Memory B cell (primary cell): Measurements from ENCODE around the gene CUL9.
"Not testable (repeated sequence)": the region's sequence is repeated elsewhere in the genome, so short reads cannot be mapped to it uniquely, and the experiment has no call there.

Experiments used
- ATAC-seq: fragments of 150-1000 bp; cut with Tn5 transposase; 2 replicates; pipeline ENCODE4 v1.10.0; 2021; ENCODE audit warnings: low read depth, mild to moderate bottlenecking, moderate library complexity
- DNase-seq, 2 donors: peaks; one replicate each; pipeline ENCODE4 v3.0.0; 2022; ENCODE audit warnings: low spot score in 2 of 2
- H3K27ac Mint-ChIP-seq: one replicate; pipeline ENCODE4 v1.8.0; 2022; ENCODE audit warnings: mild to moderate bottlenecking, moderate library complexity, mixed read lengths
- H3K27me3 Mint-ChIP-seq: one replicate; pipeline ENCODE4 v1.8.0; 2022; ENCODE audit warnings: mixed read lengths
- H3K36me3 Mint-ChIP-seq: one replicate; pipeline ENCODE4 v1.8.0; 2022; ENCODE audit warnings: mild to moderate bottlenecking, mixed read lengths
- H3K4me1 Mint-ChIP-seq: one replicate; pipeline ENCODE4 v1.8.0; 2022; ENCODE audit warnings: mixed read lengths
- H3K4me3 Mint-ChIP-seq: one replicate; pipeline ENCODE4 v1.8.0; 2022; ENCODE audit warnings: mild to moderate bottlenecking, moderate library complexity, mixed read lengths
- H3K9me3 Mint-ChIP-seq: one replicate; pipeline ENCODE4 v1.8.0; 2022; ENCODE audit warnings: mixed read lengths

CUL9 gene

DNA sequence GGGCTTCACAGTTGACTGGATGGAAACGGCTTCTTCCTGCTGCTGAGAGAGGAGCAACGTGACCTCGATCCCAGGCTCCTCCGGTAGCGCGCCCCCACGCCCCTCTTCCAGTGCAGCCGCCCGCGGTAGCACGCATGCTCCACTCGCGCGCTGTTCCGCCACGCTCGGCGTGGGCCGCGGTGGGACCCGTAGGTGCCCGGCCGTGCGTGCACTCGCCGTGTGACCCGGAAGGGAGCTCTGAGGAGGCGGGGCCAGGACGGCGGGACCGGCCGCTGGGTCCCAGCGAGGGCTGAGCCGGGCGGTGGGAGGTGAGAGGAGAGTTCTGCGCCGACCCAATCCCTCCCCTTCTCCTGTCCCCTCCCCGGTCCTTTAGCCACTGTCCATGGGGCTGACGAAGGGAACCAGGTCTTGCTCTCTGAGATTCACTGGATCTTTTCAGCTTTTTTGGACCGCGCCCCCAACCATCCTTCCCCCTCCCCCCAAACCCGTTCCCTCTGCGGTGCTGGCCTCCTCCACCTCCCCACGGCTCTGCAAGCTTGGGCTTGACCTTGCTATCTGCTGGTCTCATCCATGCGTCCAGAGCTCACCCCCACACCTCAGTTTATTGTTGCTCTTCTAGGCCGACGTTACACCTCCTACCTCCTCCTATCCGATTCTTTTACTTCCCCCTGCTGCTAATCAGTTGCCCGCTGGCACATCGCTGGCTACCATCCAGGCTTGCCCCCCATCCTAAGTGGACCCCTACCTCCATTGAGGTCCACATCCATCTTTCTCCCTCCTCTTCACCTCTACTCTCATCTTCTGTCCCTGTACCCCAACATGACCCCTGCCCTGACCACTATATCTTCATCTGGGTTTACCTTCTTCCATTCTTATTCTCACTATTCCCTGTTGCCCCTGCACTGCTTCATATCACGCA is at the start of gene CUL9:
Gene CUL9, plus strand, starts transcription at position 255 of the 919 bp plus-strand sequence. CDS start 2,115 bp downstream, outside the sequence.
- H3K9me3 Mint-ChIP-seq = no peaks in the 10 kb centered on the region
- H3K4me1 Mint-ChIP-seq = peaks cover 41% of the 10 kb centered on the region
- ATAC-seq (peak; percentile 100), DNase-seq (peak; percentile 74 to 76)
- peaks cover 24% of the 10 kb centered on the region for H3K36me3 Mint-ChIP-seq
- peak within 1 kb of the TSS; percentile 99 for H3K4me3 Mint-ChIP-seq
- no peaks in the 10 kb centered on the region for H3K27me3 Mint-ChIP-seq
- peak within 1 kb of the TSS; percentile 94 for H3K27ac Mint-ChIP-seq

DNA sequence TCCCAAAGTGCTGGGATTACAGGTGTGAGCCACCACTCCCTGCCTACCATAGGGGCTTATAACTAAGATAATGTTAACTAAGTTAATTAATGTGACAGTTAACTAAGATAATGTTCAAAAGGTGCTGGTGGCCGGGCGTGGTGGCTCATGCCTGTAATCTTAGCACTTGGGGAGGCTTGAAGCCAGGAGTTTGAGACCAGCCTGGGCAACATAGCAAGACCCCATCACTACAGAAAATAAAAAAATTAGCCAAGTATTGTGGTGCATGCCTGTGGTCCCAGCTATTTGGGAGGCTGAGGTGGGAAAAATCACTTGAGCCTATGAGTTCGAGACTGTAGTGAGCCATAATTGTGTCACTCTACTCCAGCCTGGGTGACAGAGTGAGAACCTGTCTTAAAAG is 43.7 kb upstream of the CUL9 start:
- Mint-ChIP-seq H3K27me3 (no peaks in the 10 kb centered on the region), H3K36me3 (no peaks in the 10 kb centered on the region), H3K4me3 (no peak overlapping the region), H3K4me1 (no peaks in the 10 kb centered on the region), H3K27ac (no peak overlapping the region), H3K9me3 (no peaks in the 10 kb centered on the region)
- no peak for ATAC-seq
- no peak for DNase-seq

DNA sequence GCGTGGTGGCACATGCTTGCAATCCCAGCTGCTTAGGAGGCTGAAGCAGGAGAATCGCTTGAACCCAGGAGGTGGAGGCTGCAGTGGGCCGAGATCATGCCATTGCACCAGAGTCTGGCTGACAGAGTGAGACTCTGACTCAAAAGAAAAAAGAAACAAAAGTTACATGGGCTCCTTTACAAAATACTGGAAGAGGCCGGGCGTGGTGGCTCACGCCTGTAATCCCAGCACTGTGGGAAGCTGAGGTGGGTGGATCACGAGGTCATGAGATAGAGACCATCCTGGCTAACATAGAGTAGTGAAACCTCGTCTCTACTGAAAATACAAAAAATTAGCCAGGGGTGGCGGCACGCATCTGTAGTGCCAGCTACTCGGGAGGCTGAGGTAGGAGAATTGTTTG is 42.0 kb upstream of the CUL9 start:
- not testable (repeated sequence) for DNase-seq, H3K27ac Mint-ChIP-seq

DNA sequence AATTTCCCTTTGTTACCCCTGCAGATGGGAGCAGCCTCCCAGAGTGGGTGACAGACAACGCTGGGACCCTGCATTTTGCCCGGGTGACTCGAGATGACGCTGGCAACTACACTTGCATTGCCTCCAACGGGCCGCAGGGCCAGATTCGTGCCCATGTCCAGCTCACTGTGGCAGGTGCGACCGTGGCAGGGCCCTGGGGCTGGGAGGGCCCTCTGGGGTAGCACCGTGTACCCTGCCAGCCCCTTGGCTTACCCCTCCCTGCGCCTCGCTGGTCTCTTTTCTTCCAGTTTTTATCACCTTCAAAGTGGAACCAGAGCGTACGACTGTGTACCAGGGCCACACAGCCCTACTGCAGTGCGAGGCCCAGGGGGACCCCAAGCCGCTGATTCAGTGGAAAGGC is 40.4 kb upstream of the CUL9 start:
- ATAC-seq = no peak
- Mint-ChIP-seq H3K36me3 (no peaks in the 10 kb centered on the region), H3K27me3 (peaks cover 5% of the 10 kb centered on the region), H3K9me3 (no peaks in the 10 kb centered on the region), H3K4me1 (peaks cover 3% of the 10 kb centered on the region), H3K4me3 (no peak overlapping the region), H3K27ac (no peak overlapping the region)
- no peak for DNase-seq

More for the DNA sequence above, 42.0 kb upstream of the CUL9 start:
- not testable (repeated sequence) for H3K27me3 Mint-ChIP-seq, H3K4me1 Mint-ChIP-seq, H3K9me3 Mint-ChIP-seq, H3K36me3 Mint-ChIP-seq, ATAC-seq, H3K4me3 Mint-ChIP-seq

DNA sequence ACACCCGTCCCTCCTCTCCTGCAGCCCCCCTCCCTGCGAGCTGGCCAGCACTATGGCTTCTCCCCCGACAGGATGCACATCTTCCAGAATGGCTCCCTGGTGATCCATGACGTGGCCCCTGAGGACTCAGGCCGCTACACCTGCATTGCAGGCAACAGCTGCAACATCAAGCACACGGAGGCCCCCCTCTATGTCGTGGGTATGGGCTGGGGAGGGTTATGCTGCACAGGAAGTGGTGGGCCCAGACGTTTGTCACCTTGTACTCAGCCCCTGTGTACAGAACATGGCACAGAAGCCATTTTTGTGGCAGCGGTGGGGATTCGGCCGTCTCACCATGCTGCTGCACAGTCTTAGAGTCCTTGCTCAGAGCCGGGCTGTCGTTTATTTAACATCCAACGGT is 39.9 kb upstream of the CUL9 start:
- H3K4me3 Mint-ChIP-seq = no peak overlapping the region
- H3K9me3 Mint-ChIP-seq = no peaks in the 10 kb centered on the region
- no peak overlapping the region for H3K27ac Mint-ChIP-seq
- DNase-seq (no peak), ATAC-seq (no peak)
- H3K36me3 Mint-ChIP-seq = no peaks in the 10 kb centered on the region
- H3K4me1 Mint-ChIP-seq = peaks cover 3% of the 10 kb centered on the region
- peaks cover 5% of the 10 kb centered on the region for H3K27me3 Mint-ChIP-seq

DNA sequence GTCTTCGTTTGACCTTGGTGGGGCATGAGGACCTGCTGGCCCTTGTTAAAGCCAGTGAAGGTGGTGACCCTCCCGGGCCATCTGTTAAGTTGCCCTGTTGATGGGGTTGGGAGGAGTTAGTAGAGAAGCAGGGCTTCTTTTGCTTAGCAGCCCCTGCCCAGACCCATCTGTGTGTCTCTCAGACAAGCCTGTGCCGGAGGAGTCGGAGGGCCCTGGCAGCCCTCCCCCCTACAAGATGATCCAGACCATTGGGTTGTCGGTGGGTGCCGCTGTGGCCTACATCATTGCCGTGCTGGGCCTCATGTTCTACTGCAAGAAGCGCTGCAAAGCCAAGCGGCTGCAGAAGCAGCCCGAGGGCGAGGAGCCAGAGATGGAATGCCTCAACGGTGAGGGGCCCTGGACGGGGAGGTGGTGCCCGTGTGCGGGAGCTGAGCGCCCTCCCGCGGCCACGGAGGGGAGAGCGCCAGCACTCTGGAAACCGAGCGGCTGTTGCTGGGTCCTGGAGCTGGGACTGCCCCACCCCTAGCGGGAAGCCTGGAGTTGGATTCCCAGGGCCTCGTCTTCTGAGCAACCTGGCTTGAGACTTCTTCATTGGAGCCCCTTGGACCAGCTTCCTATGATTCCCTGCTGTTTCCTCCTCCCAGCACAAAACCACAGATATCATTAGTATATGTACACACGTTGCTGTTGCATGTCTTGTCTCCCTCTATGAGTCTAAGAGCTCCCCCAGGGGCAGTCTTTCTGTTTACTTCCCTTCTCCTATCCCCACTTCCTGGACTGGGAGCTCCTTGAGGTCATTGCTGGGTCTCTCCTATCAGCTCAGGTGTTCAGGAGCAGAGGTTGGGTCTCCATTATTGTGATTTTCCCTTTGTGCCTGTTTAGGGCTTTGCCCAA is 38.5 kb upstream of the CUL9 start:
- H3K27ac Mint-ChIP-seq = no peak overlapping the region
- no peak overlapping the region for H3K4me3 Mint-ChIP-seq
- no peaks in the 10 kb centered on the region for H3K36me3 Mint-ChIP-seq

DNA sequence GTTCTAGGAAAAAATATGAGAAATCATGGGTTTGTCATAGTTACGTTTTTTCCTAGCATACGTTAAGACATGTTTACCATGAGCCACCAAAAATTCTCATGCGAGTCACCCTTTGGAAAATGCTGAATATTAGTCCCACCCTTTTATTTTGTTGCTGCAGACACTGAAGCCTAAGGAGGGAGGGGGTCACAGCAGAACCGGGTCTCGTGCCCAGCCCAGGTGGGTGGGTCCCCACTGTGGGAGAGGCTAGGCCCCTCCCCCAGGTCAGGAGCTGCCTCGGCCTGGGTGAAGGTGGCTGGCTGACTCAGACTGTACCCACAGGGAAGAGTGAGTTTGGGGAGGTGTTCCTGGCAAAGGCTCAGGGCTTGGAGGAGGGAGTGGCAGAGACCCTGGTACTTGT is 37.1 kb upstream of the CUL9 start:
- DNase-seq (no peak), ATAC-seq (no peak)
- peaks cover 5% of the 10 kb centered on the region for H3K27me3 Mint-ChIP-seq
- H3K9me3 Mint-ChIP-seq = no peaks in the 10 kb centered on the region
- no peak overlapping the region for H3K27ac Mint-ChIP-seq
- H3K4me3 Mint-ChIP-seq = no peak overlapping the region
- peaks cover 3% of the 10 kb centered on the region for H3K4me1 Mint-ChIP-seq
- no peaks in the 10 kb centered on the region for H3K36me3 Mint-ChIP-seq

More for the DNA sequence above, 38.5 kb upstream of the CUL9 start:
- Mint-ChIP-seq H3K9me3 (no peaks in the 10 kb centered on the region), H3K27me3 (peaks cover 5% of the 10 kb centered on the region), H3K4me1 (peaks cover 3% of the 10 kb centered on the region)
- DNase-seq = peak; percentile 71 to 84
- ATAC-seq = peak; percentile 98

DNA sequence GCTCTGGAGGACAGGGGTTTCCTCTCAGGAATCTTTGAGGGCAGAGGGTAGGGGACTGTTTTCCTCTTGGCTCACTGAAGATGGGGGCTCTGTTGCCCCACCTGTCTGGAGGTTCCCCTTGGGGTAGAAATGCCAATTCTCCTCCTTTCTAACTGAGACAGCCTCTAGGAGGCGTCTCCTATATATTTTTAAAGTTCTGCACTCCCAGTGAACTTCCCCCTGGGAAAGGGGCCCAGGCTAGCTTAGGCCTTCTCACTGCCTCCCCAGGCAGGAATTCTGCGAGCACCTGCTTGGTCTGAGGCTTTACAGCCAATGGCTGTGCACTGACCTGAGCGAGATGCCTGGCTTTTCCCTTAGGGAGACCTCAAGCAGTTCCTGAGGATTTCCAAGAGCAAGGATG is 35.7 kb upstream of the CUL9 start:
- peaks cover 5% of the 10 kb centered on the region for H3K27me3 Mint-ChIP-seq
- ATAC-seq = no peak
- H3K27ac Mint-ChIP-seq = no peak overlapping the region
- peaks cover 3% of the 10 kb centered on the region for H3K4me1 Mint-ChIP-seq
- no peak for DNase-seq
- H3K4me3 Mint-ChIP-seq = no peak overlapping the region
- H3K36me3 Mint-ChIP-seq = no peaks in the 10 kb centered on the region
- H3K9me3 Mint-ChIP-seq = no peaks in the 10 kb centered on the region

DNA sequence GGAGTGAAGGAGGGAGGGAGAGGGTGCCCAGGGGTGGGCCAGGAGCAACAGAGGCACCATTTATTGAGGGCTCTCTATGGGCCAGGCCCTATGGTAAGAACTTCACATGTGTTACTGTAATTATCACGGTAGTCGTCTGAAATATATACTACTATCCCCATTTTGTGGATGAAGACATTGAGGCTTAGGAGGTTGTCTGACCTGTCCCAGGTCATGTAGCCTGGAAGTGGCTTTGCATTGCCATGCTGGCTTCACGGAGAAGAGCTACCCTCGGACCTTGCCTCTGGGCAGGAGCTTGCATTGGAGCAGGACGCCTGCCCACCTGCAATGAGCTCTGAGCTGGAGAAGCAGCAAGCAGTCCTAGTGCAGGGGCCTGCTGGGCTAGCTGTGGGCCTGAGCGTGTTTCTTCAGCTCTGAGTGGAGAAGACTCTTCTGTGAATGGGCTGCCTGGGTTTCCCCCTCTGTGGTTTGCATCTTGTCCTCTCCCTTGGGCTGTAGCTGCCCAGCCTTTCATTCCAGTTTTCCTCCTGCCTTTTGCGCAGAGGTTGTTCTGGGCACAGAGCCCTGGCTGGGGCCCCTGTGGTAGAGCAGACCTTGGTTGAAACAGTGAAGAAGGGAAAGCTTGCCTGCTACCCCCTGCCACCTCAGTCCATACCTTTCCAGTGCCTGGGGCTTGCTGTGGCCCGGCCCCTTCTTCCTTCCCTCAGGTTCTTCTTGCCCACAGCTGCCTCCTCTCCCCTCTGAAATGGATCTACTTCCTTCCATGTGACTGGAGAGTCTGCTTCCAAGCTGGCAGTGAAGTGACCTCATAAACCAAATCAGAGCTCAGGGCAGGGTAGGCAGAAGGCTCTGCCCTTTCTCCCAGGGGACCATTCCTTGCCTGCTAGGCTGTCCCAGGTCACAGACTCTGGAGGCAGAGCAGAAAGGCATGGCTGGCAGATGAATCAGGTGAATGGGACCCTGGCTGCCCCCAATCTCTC is 35.0 kb upstream of the CUL9 start:
- no peaks in the 10 kb centered on the region for H3K9me3 Mint-ChIP-seq
- H3K4me1 Mint-ChIP-seq = peaks cover 3% of the 10 kb centered on the region
- H3K27ac Mint-ChIP-seq = no peak overlapping the region
- ATAC-seq = no peak
- DNase-seq = no peak
- peaks cover 5% of the 10 kb centered on the region for H3K27me3 Mint-ChIP-seq
- H3K4me3 Mint-ChIP-seq = no peak overlapping the region
- no peaks in the 10 kb centered on the region for H3K36me3 Mint-ChIP-seq

DNA sequence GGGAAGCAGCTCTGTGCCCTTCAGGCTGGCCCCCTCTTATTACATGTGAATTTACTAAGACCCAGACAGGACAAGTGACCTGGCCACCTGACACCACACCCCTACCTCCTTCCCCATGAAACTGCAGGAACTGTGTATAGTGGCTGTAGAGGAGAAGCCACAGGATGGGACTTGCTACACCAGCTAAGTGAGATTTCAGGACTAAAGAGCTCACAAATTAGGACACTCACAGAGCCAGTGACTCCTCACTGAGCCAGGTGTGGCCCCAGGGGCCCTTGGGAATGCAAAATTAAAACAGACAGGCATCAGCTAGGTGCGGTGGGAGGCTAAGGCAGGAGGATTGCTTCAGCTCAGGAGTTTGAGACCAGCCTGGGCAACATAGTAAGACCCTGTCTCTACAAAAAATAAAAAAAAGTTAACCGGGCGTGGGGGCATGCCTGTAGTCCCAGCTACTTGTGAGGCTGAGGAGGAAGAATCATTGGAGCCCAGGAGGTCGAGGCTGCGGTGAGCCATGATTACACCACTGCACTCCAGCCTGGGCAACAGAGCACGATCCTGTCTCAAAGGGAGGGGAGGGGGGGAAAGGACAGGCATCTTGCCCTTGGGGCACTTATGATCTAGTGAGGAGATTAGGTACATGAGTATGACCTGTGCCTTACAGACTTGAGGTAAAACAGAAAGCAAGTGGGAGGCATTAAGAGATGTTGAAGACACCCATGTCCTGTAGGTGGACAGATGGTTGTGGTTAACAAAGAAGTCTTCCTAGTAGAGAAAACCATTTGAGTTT is 34.1 kb upstream of the CUL9 start:
- Mint-ChIP-seq H3K4me3 (no peak overlapping the region), H3K27ac (no peak overlapping the region), H3K36me3 (no peaks in the 10 kb centered on the region), H3K4me1 (peaks cover 3% of the 10 kb centered on the region), H3K27me3 (peaks cover 5% of the 10 kb centered on the region), H3K9me3 (no peaks in the 10 kb centered on the region)
- DNase-seq (no peak), ATAC-seq (no peak)

DNA sequence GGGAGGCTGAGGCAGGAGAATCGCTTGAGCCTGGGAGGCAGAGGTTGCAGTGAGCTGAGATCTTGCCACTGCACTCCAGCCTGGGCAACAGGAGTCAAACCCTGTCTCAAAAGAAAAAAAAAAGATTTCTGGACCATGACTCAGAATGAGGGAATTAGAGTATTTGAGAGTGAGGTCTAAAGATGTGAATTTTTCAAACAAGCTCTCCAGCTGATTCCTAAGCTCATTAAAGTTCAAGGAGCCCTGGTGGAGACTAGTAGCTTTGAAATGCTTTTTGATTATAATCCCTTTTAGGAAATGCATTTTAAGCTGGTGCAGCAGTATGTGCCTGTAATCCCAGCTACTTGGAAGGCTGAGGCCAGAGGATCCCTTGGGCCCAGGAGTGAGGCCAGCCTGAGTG is 32.7 kb upstream of the CUL9 start:
- Mint-ChIP-seq H3K27me3 (peaks cover 5% of the 10 kb centered on the region), H3K27ac (no peak overlapping the region), H3K9me3 (no peaks in the 10 kb centered on the region), H3K4me3 (no peak overlapping the region), H3K36me3 (no peaks in the 10 kb centered on the region), H3K4me1 (no peaks in the 10 kb centered on the region)
- ATAC-seq (no peak), DNase-seq (no peak)

DNA sequence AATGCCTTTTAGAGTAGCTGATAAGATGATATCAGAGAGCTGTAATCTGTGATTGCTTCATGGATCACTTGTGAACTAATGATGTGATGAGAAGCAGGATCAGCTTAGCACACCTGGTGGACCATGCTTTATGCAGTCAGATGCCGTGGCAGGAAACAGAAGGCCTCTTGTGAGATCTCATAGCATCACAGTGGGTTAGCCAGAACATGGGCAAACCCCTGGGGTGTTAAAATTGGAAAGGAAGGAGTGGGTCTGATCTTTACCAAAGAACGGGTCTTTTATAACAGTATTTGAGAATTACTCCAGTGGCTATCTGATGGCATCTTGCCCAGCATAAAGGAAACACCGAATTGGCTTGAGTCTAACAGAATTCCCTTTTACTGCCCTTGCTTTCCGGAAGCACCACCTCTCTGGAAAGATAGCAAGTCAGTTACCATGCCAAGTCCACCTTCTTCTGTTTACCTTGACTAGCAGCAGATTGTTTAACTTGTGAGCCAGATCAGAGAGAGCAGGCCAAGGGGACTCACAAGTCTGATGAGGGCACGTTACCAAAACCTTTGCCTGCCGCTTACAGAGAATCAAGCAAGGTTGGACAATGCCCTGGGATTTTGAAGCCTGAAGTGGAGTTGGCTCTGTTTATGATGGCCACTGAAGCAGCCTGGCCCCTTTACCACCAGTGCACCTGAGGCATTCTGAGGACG is 31.8 kb upstream of the CUL9 start:
- no peak for DNase-seq
- Mint-ChIP-seq H3K4me3 (no peak overlapping the region), H3K9me3 (no peaks in the 10 kb centered on the region), H3K36me3 (no peaks in the 10 kb centered on the region), H3K4me1 (no peaks in the 10 kb centered on the region), H3K27ac (no peak overlapping the region), H3K27me3 (peaks cover 4% of the 10 kb centered on the region)
- ATAC-seq = no peak
